D721Med (cell line): Measurements from ENCODE around the gene YJEFN3.

Experiments used
- DNase-seq: peaks from one replicate; pipeline ENCODE4 v3.0.0; 2011; ENCODE audit warnings: low spot score; ENCODE audit not compliant: insufficient read length
- FAIRE-seq: peaks from 2 replicates; lab custom pipeline; 2011; peaks lifted over from hg19 to GRCh38; lab: Jason Lieb, UNC
- TF ChIP-seq, protein P1 (sequence below): IDR thresholded peaks from 2 replicates; pipeline ENCODE4 v1.5.1; 2012; ENCODE audit warnings: mild to moderate bottlenecking, control low read depth; ENCODE audit not compliant: insufficient read depth; ENCODE audit errors: missing control alignments

Gene YJEFN3

DNA sequence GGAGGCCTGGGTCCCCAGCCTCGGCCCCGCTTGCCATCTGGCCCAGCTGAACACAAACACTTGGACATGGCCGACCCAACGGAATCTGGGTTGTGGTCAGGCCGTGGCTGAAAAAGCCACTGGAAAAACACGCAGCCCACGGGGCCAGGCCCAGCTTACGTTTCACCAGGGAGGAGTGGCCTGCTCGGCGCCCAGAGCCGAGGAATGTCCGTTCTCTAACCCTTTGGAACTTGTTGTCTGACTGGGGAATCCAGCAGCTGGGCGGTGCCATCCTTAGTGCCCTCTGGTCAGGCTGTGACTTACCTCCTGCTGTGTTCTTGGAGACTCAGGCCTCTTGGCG, 23.1 kb downstream of the YJEFN3 start:
- TF ChIP-seq, protein P1, sequence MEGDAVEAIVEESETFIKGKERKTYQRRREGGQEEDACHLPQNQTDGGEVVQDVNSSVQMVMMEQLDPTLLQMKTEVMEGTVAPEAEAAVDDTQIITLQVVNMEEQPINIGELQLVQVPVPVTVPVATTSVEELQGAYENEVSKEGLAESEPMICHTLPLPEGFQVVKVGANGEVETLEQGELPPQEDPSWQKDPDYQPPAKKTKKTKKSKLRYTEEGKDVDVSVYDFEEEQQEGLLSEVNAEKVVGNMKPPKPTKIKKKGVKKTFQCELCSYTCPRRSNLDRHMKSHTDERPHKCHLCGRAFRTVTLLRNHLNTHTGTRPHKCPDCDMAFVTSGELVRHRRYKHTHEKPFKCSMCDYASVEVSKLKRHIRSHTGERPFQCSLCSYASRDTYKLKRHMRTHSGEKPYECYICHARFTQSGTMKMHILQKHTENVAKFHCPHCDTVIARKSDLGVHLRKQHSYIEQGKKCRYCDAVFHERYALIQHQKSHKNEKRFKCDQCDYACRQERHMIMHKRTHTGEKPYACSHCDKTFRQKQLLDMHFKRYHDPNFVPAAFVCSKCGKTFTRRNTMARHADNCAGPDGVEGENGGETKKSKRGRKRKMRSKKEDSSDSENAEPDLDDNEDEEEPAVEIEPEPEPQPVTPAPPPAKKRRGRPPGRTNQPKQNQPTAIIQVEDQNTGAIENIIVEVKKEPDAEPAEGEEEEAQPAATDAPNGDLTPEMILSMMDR = no peak
- DNase-seq = no peak
- no peak for FAIRE-seq

DNA sequence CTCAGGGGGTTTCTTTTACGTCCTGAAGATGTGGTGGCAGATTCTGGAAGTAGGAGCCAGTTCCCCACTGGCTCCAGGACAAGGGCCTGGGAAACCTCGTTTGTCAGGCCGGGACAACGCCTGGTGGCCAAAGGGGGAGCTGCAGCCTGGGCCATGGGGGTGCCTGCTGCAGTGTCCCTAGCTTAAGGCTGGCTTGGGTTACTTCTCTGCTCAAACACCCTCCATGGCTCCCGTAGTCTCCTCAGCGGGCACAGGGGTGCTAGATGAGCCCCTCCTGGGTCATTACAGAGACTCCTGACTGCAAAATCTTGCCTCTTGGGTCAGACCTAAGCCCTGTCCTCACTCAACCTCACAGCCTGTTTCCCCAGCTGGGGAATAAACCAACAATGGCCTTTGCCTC, 24.1 kb downstream of the YJEFN3 start:
- DNase-seq (no peak), FAIRE-seq (no peak)
- TF ChIP-seq, protein P1 = no peak

DNA sequence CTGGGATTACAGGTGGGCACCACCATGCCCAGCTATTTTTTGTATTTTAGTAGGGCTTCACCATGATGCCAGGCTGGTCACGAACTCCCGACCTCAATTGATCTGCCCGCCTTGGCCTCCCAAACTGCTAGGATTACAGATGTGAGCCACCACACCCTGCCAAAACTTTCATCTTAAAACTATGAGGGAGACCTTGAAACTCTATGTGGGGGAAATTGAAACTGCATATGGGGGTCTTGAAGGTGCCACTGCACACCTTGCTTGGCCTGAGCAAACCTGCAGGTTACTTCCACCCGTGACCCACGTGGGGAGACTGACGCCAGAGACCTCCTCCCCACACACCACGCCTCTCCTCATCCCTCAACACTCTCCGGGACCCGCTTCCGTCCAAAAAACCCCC, 25.0 kb downstream of the YJEFN3 start:
- DNase-seq (no peak), FAIRE-seq (no peak)
- TF ChIP-seq, protein P1 = no peak

DNA sequence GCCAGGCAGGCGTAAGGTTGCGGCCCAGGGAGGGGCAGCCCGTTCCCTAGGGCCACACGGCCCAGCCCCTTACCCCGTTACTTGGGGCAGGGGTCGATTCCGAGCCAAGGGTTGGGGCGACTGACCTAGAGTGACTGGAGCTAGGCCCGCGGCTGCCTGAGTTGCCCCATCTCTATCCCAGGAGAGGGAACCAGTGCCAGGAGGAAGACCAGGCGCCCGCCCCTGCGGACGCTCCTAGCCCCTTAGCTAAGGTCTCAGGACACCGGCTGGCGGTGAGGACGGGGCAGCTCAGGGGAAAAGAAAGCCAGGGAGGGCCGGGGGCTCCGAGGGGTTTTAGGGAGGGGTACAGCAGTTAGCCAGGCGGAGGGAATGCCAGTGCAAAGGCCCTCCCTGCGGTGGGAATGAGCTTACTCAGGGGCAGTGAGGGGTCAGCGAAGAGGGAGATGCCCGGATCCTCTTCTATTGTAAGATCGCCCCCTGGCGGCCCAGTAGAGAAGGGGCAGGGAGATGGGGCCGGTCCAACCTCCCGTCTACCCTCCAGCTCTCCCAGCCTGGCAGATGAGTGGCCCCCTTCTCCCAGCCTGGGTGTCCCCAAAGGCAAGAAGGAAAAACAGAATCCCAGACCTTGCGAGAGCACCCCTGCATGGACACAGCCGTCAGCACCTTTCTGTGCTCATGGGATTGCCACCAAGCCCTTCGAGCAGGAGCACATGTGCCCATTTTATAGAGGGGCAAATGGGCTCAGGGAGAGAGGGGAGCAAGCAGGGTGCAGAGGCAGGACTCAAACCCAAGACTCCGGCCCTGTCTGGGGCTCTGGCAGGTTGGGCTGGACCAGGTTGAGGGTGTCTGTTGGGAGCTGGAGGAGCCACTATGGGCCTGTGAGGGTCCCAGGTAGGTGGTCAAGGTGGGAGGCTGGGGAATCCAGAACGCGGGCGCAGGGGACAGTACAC, 25.6 kb downstream of the YJEFN3 start:
- TF ChIP-seq, protein P1 = peak; percentile 58
- no peak for FAIRE-seq
- DNase-seq = no peak

DNA sequence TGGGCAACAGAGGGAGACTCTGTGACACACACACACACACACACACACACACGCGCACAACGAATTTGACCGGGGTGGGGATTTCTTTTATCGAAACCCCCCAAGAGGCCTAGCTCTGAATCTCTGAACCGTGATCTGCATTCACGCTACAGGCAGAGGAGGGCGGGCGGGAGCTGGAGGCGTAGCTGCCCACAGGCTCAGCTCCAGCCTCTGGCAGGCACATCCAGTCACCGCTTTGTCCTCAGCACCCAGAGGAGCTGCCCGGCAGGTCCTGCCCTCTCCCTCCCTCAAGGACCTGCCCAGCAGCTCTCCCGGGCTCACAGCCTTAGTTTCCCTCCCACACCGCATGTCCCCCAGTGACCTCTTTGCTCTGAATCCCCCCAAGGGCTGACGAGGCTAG, 29.3 kb downstream of the YJEFN3 start:
- TF ChIP-seq, protein P1 = no peak
- DNase-seq = no peak
- no peak for FAIRE-seq

DNA sequence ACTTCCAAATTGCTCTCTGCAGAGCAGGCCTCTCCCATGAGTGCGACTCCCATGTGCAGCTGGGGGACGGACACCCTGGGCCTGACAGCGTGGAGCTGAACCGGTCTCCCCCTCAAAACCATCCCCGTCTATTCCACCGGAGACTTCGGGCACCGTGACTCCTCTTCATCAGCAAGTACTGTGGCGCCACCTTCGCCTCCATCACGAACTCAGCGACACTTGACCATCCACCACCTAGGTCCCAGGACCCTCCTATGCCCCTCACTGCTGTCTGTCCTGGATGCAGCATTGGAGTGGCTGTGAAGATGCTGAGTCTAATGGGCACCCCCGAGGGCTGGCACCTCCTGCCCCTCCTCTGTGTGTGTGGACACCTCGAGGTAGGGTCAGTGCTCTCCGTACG, 29.9 kb downstream of the YJEFN3 start:
- no peak for FAIRE-seq
- TF ChIP-seq, protein P1 = no peak

DNA sequence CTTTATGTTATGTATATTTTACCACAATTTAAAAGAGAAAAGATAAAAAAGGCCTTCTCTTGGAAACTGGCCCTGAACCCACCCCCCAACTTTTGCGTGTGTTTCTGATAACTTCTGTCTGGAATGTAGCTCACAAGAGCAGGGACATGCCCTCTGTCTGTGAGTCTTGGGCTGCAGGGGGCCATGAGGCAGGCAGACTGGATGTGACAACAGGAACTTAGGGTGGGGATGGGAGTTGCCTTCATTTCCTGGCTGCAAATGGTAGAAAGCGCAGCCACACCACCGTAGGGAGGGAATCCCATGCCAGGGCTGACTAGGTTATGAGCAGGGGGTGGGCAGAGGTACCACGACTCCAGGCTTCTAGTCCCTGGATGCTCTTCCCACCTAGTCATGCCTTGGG, 31.2 kb downstream of the YJEFN3 start:
- FAIRE-seq = no peak
- no peak for DNase-seq

More for the DNA sequence above, 29.9 kb downstream of the YJEFN3 start:
- DNase-seq = no peak

More for the DNA sequence above, 31.2 kb downstream of the YJEFN3 start:
- TF ChIP-seq, protein P1 = no peak
